B cell (primary cell): ENCODE measurements around the gene MAP3K5. TPM values are rescaled to one million over a fixed set of nuclear protein-coding genes. Genes with fewer than 3 reads are reported as not detected.

Source experiments
- ATAC-seq: fragments of 200-7000 bp; cut with Tn5 transposase; one replicate; pipeline ENCODE4 v1.10.0; 2021; ENCODE audit warnings: low read depth, mild to moderate bottlenecking, moderate number of reproducible peaks, moderate library complexity
- CTCF ChIA-PET: fragments of 350-600 bp; sonication (Branson Sonifier 250); formaldehyde crosslinking; loops from one replicate; lab custom pipeline; 2021; ENCODE audit warnings: antibody characterized with exemption, inconsistent platforms; lab: Charles Lee
- POLR2A ChIA-PET: fragments of 350-600 bp; sonication (Branson Sonifier 250); formaldehyde crosslinking; loops from one replicate; lab custom pipeline; 2021; ENCODE audit warnings: antibody characterized with exemption; lab: Charles Lee
- DNase-seq: peaks from one replicate; pipeline ENCODE4 v3.0.0; 2013
- H2AFZ ChIP-seq: 2 replicates; pipeline ENCODE4 v1.6.1; 2012; ENCODE audit warnings: mild to moderate bottlenecking, low read depth, low read length; ENCODE audit not compliant: insufficient read depth, poor library complexity, severe bottlenecking
- H3K27ac ChIP-seq, 2 donors: 1 replicate in 1 of 2; 2 replicates in 1 of 2; pipeline ENCODE4 v1.5.1; 2012 to 2013; ENCODE audit warnings: low read length in 2 of 2, mild to moderate bottlenecking in 2 of 2, moderate library complexity in 1 of 2
- H3K27me3 ChIP-seq, 4 experiments: fragments of 200-600 bp in 1 of 4; sonication (generic) in 1 of 4; replicated peaks in 1 of 4; 1 replicate in 2 of 4; 2 replicates in 2 of 4; pipeline versions ENCODE4 v1.6.1 to v1.7.0; 2013 to 2016; ENCODE audit warnings: low read length in 3 of 4, mild to moderate bottlenecking in 2 of 4, mixed read lengths in 1 of 4, moderate library complexity in 1 of 4; ENCODE audit not compliant: insufficient read depth in 4 of 4, control insufficient read depth in 3 of 4; ENCODE audit errors: control extremely low read depth in 1 of 4
- H3K36me3 ChIP-seq, 2 experiments: replicated peaks in 1 of 2; 1 replicate in 1 of 2; 2 replicates in 1 of 2; pipeline versions ENCODE4 v1.6.1 to v1.7.1; 2013; ENCODE audit warnings: low read length in 1 of 2; ENCODE audit not compliant: insufficient read depth in 2 of 2, control insufficient read depth in 1 of 2; ENCODE audit errors: control extremely low read depth in 1 of 2, extremely low read depth in 1 of 2
- H3K4me1 ChIP-seq, 2 donors: fragments of 200-600 bp in 1 of 2; sonication (generic) in 1 of 2; 1 replicate in 1 of 2; 2 replicates in 1 of 2; pipeline versions ENCODE4 v1.5.1 to v1.6.1; 2013 to 2017; ENCODE audit warnings: low read length in 2 of 2; ENCODE audit not compliant: control insufficient read depth in 2 of 2, insufficient read depth in 2 of 2
- H3K4me2 ChIP-seq: replicated peaks from 2 replicates; pipeline ENCODE3; 2012; ENCODE audit warnings: mild to moderate bottlenecking, low read depth, low read length; ENCODE audit not compliant: poor library complexity, severe bottlenecking
- H3K4me3 ChIP-seq, 5 experiments: fragments of 200-600 bp in 1 of 5; sonication (generic) in 1 of 5; 1 replicate in 3 of 5; 2 replicates in 2 of 5; pipeline versions ENCODE4 v1.5.1 to v1.7.0; 2011 to 2016; ENCODE audit warnings: low read length in 4 of 5, mild to moderate bottlenecking in 4 of 5, low read depth in 2 of 5, control low read depth in 1 of 5, moderate library complexity in 1 of 5; ENCODE audit not compliant: insufficient read depth in 1 of 5; ENCODE audit errors: control extremely low read depth in 1 of 5, extremely low read depth in 1 of 5
- H3K79me2 ChIP-seq: fragments of 200-600 bp; sonication (generic); one replicate; pipeline ENCODE4 v1.6.0; 2016; ENCODE audit warnings: low read length; ENCODE audit not compliant: control insufficient read depth, insufficient read depth
- H3K9ac ChIP-seq: fragments of 200-600 bp; sonication (generic); 2 replicates; pipeline ENCODE4 v1.6.1; 2017; ENCODE audit warnings: mild to moderate bottlenecking, low read length, moderate library complexity
- H3K9me3 ChIP-seq, 3 donors: one replicate each; pipeline versions ENCODE4 v1.6.1 to v1.7.1; 2013; ENCODE audit warnings: low read length in 2 of 3; ENCODE audit not compliant: control insufficient read depth in 2 of 3, insufficient read depth in 1 of 3; ENCODE audit errors: control extremely low read depth in 1 of 3
- H4K20me1 ChIP-seq: 2 replicates; pipeline ENCODE4 v1.6.0; 2012; ENCODE audit warnings: mild to moderate bottlenecking, low read length; ENCODE audit not compliant: insufficient read depth, control insufficient read depth, poor library complexity, severe bottlenecking
- H3K27ac Mint-ChIP-seq: one replicate; pipeline ENCODE4 v1.8.0; 2021; ENCODE audit warnings: mixed read lengths
- H3K27me3 Mint-ChIP-seq: one replicate; pipeline ENCODE4 v1.8.0; 2021; ENCODE audit warnings: mixed read lengths
- H3K4me1 Mint-ChIP-seq: one replicate; pipeline ENCODE4 v1.8.0; 2021; ENCODE audit warnings: mixed read lengths
- H3K4me3 Mint-ChIP-seq: one replicate; pipeline ENCODE4 v1.8.0; 2021; ENCODE audit warnings: mixed read lengths
- H3K9me3 Mint-ChIP-seq: one replicate; pipeline ENCODE4 v1.8.0; 2022; ENCODE audit warnings: mixed read lengths; ENCODE audit not compliant: insufficient read depth
- CTCF ChIP-seq: fragments of 200-600 bp; IDR thresholded peaks from one replicate; pipeline ENCODE4 v1.8.0; 2022; ENCODE audit warnings: antibody characterized with exemption, mild to moderate bottlenecking
- EZH2 ChIP-seq: IDR thresholded peaks from 2 replicates; pipeline ENCODE4 v1.6.1; 2012; ENCODE audit warnings: borderline replicate concordance, low read depth, mild to moderate bottlenecking, moderate library complexity, low read length; ENCODE audit not compliant: insufficient read depth, poor library complexity, severe bottlenecking
- WGBS: methylation state at CpG from one replicate; pipeline ENCODE4 v1.1.5; 2013; ENCODE audit warnings: missing lambda C conversion rate; ENCODE audit not compliant: insufficient coverage; 5-methylcytosine and 5-hydroxymethylcytosine counted together
- intact Hi-C: fragments of 100-400 bp; cut with micrococcal nuclease; formaldehyde crosslinking; loops from one replicate; pipeline ENCODE4 v1.10.0; 2022
- polyA plus RNA-seq: library from polyadenylated mRNA; depleted of rRNA; stranded (reverse); fragments of >200 nt; gene quantifications from 2 replicates; pipeline ENCODE4 v1.2.3, GENCODE V29; 2012
- total RNA-seq, 2 donors: library from RNA; stranded (reverse); fragments of 120-200 nt in 1 of 2; gene quantifications; 1 replicate in 1 of 2; 2 replicates in 1 of 2; pipeline versions ENCODE4 v1.2.3 to v1.2.4, GENCODE V29; 2013 to 2022

MAP3K5 gene
- total and polyA plus RNA-seq, 2 donors (not counting 1 experiment from before 2014, with no cell fraction given), result 5.7 to 34.1 TPM

- Histone ChIP-seq H3K4me2 (no peak overlapping the region), H3K4me1 (peaks cover 75 to 77% of the 10 kb centered on the region in 2 donors), H4K20me1 (peaks cover 5% of the 10 kb centered on the region), H3K9ac (no peak overlapping the region), H3K27me3 (no peaks in the 10 kb centered on the region), H3K27ac (no peak overlapping the region), H3K4me3 (no peak overlapping the region), H3K79me2 (peaks cover 88% of the 10 kb centered on the region), H2AFZ (no peak overlapping the region), H3K9me3 (peaks cover 0 to 7% (median 3%) of the 10 kb centered on the region in 3 donors), H3K36me3 (no peaks in the 10 kb centered on the region)
- Mint-ChIP-seq H3K27ac (peak overlapping the region; percentile 10), H3K9me3 (peaks cover 3% of the 10 kb centered on the region), H3K4me3 (no peak overlapping the region), H3K4me1 (peaks cover 82% of the 10 kb centered on the region), H3K27me3 (no peaks in the 10 kb centered on the region)
- intact Hi-C loops, result no loop called here
- no peak for ATAC-seq
- WGBS, result 100% methylated on average over 6 of the region's 6 CpGs
- no peak for DNase-seq
- POLR2A ChIA-PET, result interaction anchor here (0.7 to 1.6 kb wide), 3 partner anchors 22 to 142 kb away, joined by 4 to 14 read pairs (median 9); no protein-coding TSS in a partner anchor
- CTCF ChIA-PET, result interaction anchor here (0.7 to 8.7 kb wide), 13 partner anchors 11 to 142 kb away, joined by 3 to 433 read pairs (median 4); no protein-coding TSS in a partner anchor
- TF ChIP-seq CTCF, result no peak
- TF ChIP-seq EZH2, result no peak
Measured at GRCh38 chr6:136786658-136787057, 5.6 kb downstream of the MAP3K5 start.
